Gastroesophageal sphincter (tissue), 4 donors: Measurements from ENCODE around the gene TMEM151A. TPM values are rescaled to one million over a fixed set of nuclear protein-coding genes. Genes with fewer than 3 reads are reported as not detected.

Source experiments
- ATAC-seq: fragments of 150-250 bp; one replicate; pipeline ENCODE4 v1.9.1; 2016; ENCODE audit warnings: mild to moderate bottlenecking, moderate library complexity
- H3K27ac ChIP-seq, 4 donors: fragments of 200-600 bp; sonication (generic) in 3 of 4; 1 replicate in 3 of 4; 2 replicates in 1 of 4; pipeline ENCODE4 v1.5.1; 2016 to 2019
- H3K27me3 ChIP-seq: fragments of 200-600 bp; sonication (generic); one replicate; pipeline ENCODE4 v1.5.1; 2019
- H3K36me3 ChIP-seq, 2 donors: fragments of 200-600 bp; sonication (generic); one replicate each; pipeline ENCODE4 v1.5.1; 2019; ENCODE audit warnings: control low read depth in 1 of 2
- H3K4me1 ChIP-seq, 3 donors: fragments of 200-600 bp; sonication (generic); 1 replicate in 2 of 3; 2 replicates in 1 of 3; pipeline ENCODE4 v1.5.1; 2016 to 2019; ENCODE audit warnings: control low read depth in 2 of 3
- H3K4me3 ChIP-seq, 2 donors: fragments of 200-600 bp; sonication (generic); one replicate each; pipeline ENCODE4 v1.5.1; 2019; ENCODE audit warnings: mild to moderate bottlenecking in 1 of 2, moderate library complexity in 1 of 2
- H3K9me3 ChIP-seq, 3 donors: fragments of 200-600 bp; sonication (generic); one replicate each; pipeline ENCODE4 v1.5.1; 2017 to 2019; ENCODE audit warnings: control low read depth in 2 of 3
- EP300 ChIP-seq: sonication (generic); formaldehyde crosslinking; IDR thresholded peaks from one replicate; pipeline ENCODE4 v1.6.1; 2017; ENCODE audit warnings: antibody characterized with exemption, mild to moderate bottlenecking
- POLR2A ChIP-seq, 2 donors: fragments of 450-650 bp; IDR thresholded peaks; one replicate each; pipeline ENCODE4 v1.6.1; 2017; ENCODE audit warnings: antibody characterized with exemption in 2 of 2, mild to moderate bottlenecking in 2 of 2, moderate library complexity in 1 of 2
- POLR2AphosphoS5 ChIP-seq: sonication (generic); formaldehyde crosslinking; IDR thresholded peaks from one replicate; pipeline ENCODE4 v1.6.1; 2017; ENCODE audit warnings: antibody characterized with exemption
- WGBS, 2 donors: methylation state at CpG; one replicate each; pipeline ENCODE4 v1.1.5; 2018; ENCODE audit warnings: low coverage in 1 of 2; 5-methylcytosine and 5-hydroxymethylcytosine counted together
- total RNA-seq, 4 donors: library from RNA; depleted of rRNA; stranded (reverse); fragments of >200 nt; gene quantifications; one replicate each; pipeline ENCODE4 v1.1.0, GENCODE V29; 2016
- TF ChIP-seq, protein P1 (sequence below), 4 experiments: fragments of 200-600 bp in 2 of 4; fragments of 450-650 bp in 2 of 4; sonication (generic) in 1 of 4; IDR thresholded peaks; one replicate each; pipeline ENCODE4 v1.5.1; 2017 to 2019; ENCODE audit warnings: antibody characterized with exemption in 4 of 4, mild to moderate bottlenecking in 2 of 4, moderate library complexity in 2 of 4

The TMEM151A gene
- total RNA-seq, 4 donors from 2014 or later: 0.66 TPM; not detected in 3

DNA sequence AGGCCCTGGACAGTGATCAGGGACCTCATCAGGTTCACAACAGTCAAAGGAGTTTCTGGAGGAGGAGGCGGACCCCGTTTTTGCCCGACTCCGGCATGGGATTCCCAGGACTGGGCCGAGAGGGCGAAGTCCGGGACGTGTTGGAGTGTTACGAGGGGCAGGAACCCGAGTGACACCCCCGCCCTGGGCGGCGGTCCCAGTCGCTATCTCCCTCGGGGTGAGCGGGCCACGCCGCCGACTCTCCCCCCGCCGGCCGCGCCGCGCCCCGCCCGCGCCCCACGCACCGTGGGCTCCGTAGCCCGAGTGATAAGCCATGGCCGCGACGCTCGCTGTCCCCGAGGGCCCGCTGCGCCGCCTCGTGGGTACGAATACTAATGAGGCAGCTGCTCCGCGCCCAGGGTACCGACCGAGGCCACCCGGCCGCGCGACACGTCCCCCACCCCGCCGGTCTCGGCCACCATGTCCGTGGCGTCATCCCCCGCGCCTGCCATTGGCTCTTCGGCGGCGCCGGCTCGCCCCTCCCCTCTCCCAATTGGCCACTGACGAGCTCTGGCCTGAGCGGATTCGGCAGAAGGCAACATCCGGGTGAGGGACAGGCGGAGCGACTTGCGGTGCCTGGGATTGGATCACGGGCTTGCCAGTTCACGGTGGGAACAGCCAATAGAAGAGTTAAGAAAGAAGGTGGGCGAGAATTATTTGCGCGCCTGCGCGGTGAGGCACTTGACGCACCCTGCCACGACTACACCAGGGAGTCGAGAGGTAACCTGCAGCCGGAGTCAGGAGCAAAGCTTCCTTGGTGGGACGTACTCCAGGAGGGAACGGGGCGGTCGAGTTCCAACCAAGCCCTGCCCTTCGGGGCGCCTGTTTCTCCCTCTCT is 2.8 kb upstream of the TMEM151A start, which contains the start of gene YIF1A:
Gene YIF1A, minus strand, starts transcription at position 473 of the 877 bp plus-strand sequence. Its CDS starts 158 bp downstream, at position 315.
- peak within 1 kb of the TSS; percentile 90 to 98 (median 96) for H3K27ac ChIP-seq
- peaks cover 0 to 28% of the 10 kb centered on the region in 2 donors for H3K36me3 ChIP-seq
- H3K9me3 ChIP-seq: no peaks in the 10 kb centered on the region
- peaks cover 0 to 60% (median 12%) of the 10 kb centered on the region in 3 donors for H3K4me1 ChIP-seq
- 1% methylated on average over 15 of the region's 87 CpGs; no CpG with 5 or more reads in 1 of the 2 donors for WGBS, 2 donors
- peak within 1 kb of the TSS; percentile 70 to 96 for H3K4me3 ChIP-seq
- peaks cover 30% of the 10 kb centered on the region for H3K27me3 ChIP-seq
- TF ChIP-seq, protein P1, sequence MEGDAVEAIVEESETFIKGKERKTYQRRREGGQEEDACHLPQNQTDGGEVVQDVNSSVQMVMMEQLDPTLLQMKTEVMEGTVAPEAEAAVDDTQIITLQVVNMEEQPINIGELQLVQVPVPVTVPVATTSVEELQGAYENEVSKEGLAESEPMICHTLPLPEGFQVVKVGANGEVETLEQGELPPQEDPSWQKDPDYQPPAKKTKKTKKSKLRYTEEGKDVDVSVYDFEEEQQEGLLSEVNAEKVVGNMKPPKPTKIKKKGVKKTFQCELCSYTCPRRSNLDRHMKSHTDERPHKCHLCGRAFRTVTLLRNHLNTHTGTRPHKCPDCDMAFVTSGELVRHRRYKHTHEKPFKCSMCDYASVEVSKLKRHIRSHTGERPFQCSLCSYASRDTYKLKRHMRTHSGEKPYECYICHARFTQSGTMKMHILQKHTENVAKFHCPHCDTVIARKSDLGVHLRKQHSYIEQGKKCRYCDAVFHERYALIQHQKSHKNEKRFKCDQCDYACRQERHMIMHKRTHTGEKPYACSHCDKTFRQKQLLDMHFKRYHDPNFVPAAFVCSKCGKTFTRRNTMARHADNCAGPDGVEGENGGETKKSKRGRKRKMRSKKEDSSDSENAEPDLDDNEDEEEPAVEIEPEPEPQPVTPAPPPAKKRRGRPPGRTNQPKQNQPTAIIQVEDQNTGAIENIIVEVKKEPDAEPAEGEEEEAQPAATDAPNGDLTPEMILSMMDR (IDR thresholded peaks at IDR 0.05): peak in 1 of 4 experiments; percentile 16
- TF ChIP-seq POLR2A (IDR thresholded peaks at IDR 0.05) (peak; percentile 96), POLR2AphosphoS5 (peak; percentile 98), EP300 (no peak)
- ATAC-seq: peak; percentile 97

- ATAC-seq: peak; percentile 37
- H3K4me3 ChIP-seq: peak overlapping the region; percentile 56 to 96
- TF ChIP-seq POLR2A (IDR thresholded peaks at IDR 0.05): no peak
- TF ChIP-seq POLR2AphosphoS5: no peak
- TF ChIP-seq, protein P1 (IDR thresholded peaks at IDR 0.05): no peak
- no peak for TF ChIP-seq EP300
- H3K4me1 ChIP-seq: peaks cover 0 to 60% (median 12%) of the 10 kb centered on the region in 3 donors
- WGBS, 2 donors: 8% methylated on average over 2 of the region's 36 CpGs; no CpG with 5 or more reads in 1 of the 2 donors
- peak overlapping the region; percentile 60 to 98 (median 96) for H3K27ac ChIP-seq
- peaks cover 38% of the 10 kb centered on the region for H3K27me3 ChIP-seq
- H3K9me3 ChIP-seq: no peaks in the 10 kb centered on the region
- H3K36me3 ChIP-seq: peaks cover 0 to 20% of the 10 kb centered on the region in 2 donors
Observed at GRCh38 chr11:66289548-66290329, 2.0 kb upstream of the TMEM151A start.

DNA sequence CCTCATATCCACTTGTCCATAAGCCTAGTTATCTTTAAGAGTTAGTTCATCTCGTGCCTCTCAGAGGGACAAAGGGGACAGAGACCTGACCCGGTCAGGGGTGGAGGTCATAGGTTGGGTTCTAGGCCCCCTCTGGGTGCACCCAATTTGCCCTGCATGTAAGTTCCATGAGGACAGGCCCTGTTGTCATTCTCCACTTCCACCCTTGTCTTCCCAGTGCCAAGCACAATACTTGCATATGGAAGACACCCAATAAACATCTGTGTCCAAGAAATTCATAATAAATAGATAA is 1.4 kb upstream of the TMEM151A start:
- Histone ChIP-seq H3K4me3 (no peak overlapping the region), H3K36me3 (peaks cover 0 to 14% of the 10 kb centered on the region in 2 donors), H3K27me3 (peaks cover 43% of the 10 kb centered on the region), H3K4me1 (peaks cover 0 to 56% (median 12%) of the 10 kb centered on the region in 3 donors), H3K9me3 (no peaks in the 10 kb centered on the region), H3K27ac (no peak overlapping the region)
- no peak for ATAC-seq
- TF ChIP-seq POLR2AphosphoS5 (no peak), POLR2A (IDR thresholded peaks at IDR 0.05) (no peak), EP300 (no peak)
- TF ChIP-seq, protein P1 (IDR thresholded peaks at IDR 0.05): no peak
- WGBS, 2 donors: 83% methylated on average over 1 to 2 of the region's 2 CpGs

DNA sequence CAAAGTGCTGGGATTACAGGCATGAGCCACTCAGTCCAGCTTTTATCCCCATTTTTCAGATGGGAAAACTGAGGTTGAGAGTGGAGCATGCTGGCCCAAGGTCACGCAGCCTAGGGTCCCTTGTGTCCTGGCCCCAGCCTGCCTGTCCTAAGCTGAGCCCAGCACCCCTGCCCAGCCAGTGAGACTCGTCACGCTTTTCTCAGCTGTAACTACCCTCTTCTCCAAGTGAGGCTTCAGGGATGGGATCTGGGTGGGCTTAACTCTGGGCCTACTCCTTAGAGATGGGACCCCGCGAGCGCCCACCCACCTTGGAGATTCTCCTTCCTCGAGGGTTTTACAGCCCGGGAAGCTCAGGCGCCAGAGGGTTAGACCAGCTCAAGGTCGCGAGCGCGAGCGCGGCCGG is 390 bp upstream of the TMEM151A start:
- peaks cover 0 to 49% (median 12%) of the 10 kb centered on the region in 3 donors for H3K4me1 ChIP-seq
- H3K27me3 ChIP-seq: peaks cover 53% of the 10 kb centered on the region
- WGBS, 2 donors: 35% methylated on average over 5 of the region's 16 CpGs; no CpG with 5 or more reads in 1 of the 2 donors
- H3K4me3 ChIP-seq: peak overlapping the region in 1 of 2 donors; percentile 53
- ATAC-seq: no peak
- no peaks in the 10 kb centered on the region for H3K9me3 ChIP-seq
- TF ChIP-seq POLR2AphosphoS5: no peak
- TF ChIP-seq, protein P1 (IDR thresholded peaks at IDR 0.05): no peak
- no peak for TF ChIP-seq EP300
- peaks cover 0 to 5% of the 10 kb centered on the region in 2 donors for H3K36me3 ChIP-seq
- H3K27ac ChIP-seq: no peak overlapping the region
